Astrocyte of the spinal cord (primary cell): ENCODE results near the gene KCNIP3.
A peak's percentile ranks its signal among the peaks of the same experiment; 100 is the strongest.
"Not testable (repeated sequence)": the region's sequence is repeated elsewhere in the genome, so short reads cannot be mapped to it uniquely, and the experiment has no call there.

Source experiments
- DNase-seq: peaks from one replicate; pipeline ENCODE4 v3.0.0; 2011; ENCODE audit warnings: low read depth, low spot score
- H3K4me3 ChIP-seq: 2 replicates; pipeline ENCODE4 v1.5.1; 2011; ENCODE audit warnings: low read depth, mild to moderate bottlenecking, low read length, moderate library complexity
- in situ Hi-C: cut with HindIII; loops from 2 replicates; pipeline ENCODE4 v1.10.0; 2017; ENCODE audit warnings: low sequenced_read_pairs
- TF ChIP-seq, protein P1 (sequence below): IDR thresholded peaks from 2 replicates; pipeline ENCODE4 v1.5.1; 2012; ENCODE audit warnings: low read depth, mild to moderate bottlenecking, low read length, inconsistent platforms

Gene KCNIP3

DNA sequence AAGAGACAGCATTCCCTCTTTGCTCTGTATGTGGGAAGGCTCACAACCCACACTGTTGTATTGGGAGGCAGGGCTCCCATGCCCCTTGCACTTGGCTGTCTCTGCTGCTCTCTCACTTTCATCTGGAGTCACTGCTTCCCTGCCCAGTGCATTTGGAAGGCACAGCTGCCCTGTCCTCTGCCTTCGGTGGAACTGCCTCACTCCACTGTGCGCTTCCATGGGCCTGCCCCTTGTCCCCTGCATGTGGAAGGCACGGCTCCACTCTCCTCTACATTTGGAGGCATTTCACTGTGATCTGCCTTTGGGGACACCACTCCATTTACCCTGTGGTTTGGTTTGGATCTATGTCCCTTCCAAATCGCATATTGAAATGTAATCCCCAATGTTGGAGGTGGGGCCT lies 32.0 kb upstream of the KCNIP3 start:
- no peak for DNase-seq
- in situ Hi-C loops = no loop called here
- H3K4me3 ChIP-seq = no peak overlapping the region
- TF ChIP-seq, protein P1, sequence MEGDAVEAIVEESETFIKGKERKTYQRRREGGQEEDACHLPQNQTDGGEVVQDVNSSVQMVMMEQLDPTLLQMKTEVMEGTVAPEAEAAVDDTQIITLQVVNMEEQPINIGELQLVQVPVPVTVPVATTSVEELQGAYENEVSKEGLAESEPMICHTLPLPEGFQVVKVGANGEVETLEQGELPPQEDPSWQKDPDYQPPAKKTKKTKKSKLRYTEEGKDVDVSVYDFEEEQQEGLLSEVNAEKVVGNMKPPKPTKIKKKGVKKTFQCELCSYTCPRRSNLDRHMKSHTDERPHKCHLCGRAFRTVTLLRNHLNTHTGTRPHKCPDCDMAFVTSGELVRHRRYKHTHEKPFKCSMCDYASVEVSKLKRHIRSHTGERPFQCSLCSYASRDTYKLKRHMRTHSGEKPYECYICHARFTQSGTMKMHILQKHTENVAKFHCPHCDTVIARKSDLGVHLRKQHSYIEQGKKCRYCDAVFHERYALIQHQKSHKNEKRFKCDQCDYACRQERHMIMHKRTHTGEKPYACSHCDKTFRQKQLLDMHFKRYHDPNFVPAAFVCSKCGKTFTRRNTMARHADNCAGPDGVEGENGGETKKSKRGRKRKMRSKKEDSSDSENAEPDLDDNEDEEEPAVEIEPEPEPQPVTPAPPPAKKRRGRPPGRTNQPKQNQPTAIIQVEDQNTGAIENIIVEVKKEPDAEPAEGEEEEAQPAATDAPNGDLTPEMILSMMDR = no peak

DNA sequence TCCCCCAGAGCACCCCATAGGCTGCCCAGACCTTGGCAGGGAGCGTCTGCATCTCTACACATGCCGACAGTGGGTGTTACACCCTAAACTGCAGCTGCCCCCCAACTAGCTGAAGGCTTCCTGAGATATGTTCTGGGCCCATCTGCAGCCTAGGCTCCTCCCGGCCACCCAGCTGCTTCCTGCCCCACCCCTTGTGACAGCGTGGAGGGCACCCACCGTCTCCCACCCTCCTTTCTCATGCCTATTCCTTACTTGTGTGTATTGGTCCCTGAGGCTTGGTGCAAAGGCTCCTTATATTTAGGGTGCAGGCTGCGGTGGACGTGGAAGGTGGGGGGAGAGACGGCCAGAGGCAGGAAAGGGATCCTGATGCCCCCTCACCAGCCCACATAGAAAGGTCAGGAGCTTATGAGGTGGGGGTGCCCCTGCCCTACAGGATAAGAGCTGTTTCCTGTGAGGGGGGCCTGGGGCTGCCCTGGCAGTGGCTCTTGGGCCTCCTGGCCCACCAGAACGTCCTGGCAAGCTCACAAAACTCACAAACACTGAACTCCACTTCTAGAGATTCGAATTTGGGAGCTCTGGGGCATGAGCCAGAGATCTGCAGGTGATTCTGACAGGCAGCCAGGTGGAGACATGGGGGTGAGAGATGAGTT lies 30.2 kb upstream of the KCNIP3 start:
- no peak overlapping the region for H3K4me3 ChIP-seq
- in situ Hi-C loops = no loop called here
- no peak for DNase-seq
- TF ChIP-seq, protein P1 = no peak

DNA sequence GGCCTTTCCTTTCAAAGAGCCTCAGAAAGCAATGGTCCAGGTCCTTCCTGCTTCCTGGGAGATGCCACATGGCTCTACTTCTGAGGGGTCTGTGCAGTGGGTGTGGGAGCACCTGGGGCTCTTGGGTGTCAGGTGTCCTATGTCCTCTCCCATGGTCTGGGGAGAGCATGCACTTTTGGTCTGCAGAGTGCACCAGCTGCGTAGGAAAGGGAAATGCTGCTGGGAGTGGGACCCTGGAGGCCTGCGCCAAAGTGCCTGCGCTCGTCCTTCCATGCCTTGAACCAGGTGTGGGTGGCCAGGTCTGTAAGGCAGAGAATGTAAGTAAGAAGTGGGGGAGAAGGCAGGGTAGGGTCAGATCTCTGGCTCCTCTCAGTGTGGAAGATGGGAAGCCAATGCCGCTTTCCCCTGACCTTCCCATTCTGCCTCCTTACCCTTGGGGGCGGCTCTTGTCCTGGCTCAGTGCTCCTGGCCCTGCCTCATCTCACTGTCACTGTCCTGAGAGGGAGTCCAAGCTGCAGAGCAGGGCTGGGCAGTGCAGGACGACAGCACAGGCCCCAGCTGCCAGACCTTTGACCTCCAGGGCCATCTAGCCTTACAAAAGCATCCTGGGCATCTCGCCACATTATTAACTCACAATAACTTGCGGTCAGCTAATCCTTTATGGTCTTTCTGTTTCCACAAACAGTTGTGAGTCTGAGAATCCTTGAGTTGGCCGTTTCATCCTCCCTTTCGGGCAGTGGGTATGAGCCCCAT lies 29.5 kb upstream of the KCNIP3 start:
- TF ChIP-seq, protein P1 = no peak
- in situ Hi-C loops = no loop called here
- no peak overlapping the region for H3K4me3 ChIP-seq
- peak; percentile 22 for DNase-seq

DNA sequence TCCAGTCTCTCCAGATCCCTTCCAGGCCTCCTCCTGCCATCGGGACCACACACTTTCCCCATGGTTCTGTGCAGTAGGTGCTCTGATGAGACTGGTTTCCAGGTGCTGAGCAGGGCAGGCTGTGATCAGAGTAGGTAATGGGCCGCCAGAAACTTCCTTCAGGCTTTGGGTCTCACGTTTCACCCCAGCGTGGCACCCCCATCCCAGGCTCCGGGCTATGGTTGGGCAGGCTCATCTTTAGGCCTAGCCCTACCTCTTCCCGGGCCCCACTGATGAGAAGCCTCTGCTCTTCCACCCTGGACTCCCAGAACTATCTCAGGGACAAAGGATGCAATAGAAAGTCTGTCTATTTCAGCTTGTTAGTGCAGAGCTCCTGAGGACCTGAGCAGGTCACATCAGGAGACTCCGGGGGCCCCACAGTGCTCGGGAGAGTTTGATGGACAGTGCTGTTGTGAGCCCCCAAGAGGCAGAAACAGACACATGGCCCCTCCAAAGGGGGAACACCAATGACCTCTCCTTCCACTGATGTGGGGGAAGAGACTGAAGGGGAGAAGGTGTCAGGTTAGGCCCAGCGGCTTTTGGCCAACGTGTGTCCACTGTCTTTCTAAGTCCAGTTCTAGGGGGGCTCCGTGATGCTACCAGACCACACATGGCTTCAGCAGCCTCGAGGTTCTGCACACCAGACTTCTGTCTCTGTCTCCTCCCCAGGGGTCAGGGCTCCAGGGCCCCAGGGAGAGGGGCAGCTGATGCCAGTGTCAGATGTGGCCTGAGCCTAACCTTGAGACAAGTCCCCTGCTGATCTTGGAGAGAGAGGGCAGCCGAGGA lies 28.7 kb upstream of the KCNIP3 start:
- no peak for DNase-seq
- no peak overlapping the region for H3K4me3 ChIP-seq
- in situ Hi-C loops = no loop called here
- TF ChIP-seq, protein P1 = no peak

DNA sequence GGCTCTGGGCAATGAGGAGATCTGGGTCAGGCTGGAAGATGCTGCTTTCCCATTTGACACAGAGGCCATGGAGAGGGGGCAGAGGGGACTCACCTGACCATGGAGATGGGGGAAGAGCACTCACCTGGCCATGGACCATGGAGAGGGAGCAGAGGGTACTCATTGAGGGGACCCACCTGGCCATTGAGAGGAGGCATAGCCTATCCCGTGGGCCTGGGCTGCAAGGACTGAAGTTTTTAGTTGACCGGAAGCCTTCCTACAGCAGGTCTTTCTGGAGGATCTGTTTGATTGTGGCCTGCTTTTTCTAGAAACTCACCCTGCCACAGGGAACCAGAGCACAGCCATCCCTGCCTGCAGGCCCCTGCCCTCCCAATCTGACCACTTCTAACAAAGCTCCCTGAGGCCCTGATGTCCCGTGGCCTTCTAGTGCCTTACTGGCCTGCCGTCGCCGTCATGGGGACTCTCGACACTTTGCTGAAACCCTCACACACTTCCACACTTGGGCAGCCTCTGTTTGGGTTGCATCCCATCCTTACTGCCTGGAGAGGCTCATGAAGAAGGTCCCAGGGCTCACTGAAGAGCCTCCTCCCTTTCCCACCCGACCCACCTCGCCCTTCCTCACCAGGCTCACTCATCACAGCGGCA lies 28.0 kb upstream of the KCNIP3 start:
- TF ChIP-seq, protein P1 = no peak
- DNase-seq = no peak
- no peak overlapping the region for H3K4me3 ChIP-seq
- in situ Hi-C loops = no loop called here

DNA sequence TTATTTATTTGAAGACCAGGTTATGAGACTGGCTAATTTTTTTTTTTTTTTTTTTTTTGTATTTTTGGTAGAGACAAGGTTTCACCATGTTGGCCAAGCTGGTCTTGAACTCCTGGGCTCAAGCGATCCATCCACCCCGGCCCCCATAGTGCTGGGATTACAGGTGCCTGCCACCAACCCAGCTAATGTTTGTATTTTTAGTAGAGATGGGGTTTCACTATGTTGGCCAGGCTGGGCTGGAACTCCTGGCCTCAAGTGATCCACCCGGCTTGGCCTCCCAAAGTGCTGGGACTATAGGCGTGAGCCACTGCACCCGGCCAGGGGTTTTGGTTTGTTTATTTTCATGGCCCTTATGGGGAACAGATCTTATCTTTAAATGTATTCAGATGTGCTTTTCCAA lies 27.4 kb upstream of the KCNIP3 start:
- DNase-seq, H3K4me3 ChIP-seq, in situ Hi-C loops: not testable (repeated sequence)
